Measurements from ENCODE around the gene RBMS3.

RBMS3 gene

GRCh38 chr3:29481249-29481648 is 200.4 kb downstream of the RBMS3 start:
- no peak overlapping the region for H3K27ac Mint-ChIP-seq
- TF ChIP-seq CTCF (IDR thresholded peaks at IDR 0.05; ENCODE audit: unreplicated experiment in 3 of 3), result no peak

GRCh38 chr3:29481969-29482767 is 201.3 kb downstream of the RBMS3 start:
- TF ChIP-seq CTCF (IDR thresholded peaks at IDR 0.05; ENCODE audit: unreplicated experiment in 3 of 3), result no peak
- Mint-ChIP-seq H3K27ac (no peak overlapping the region), H3K4me3 (no peak overlapping the region), H3K27me3 (ENCODE audit: low read depth) (no peaks in the 10 kb centered on the region), H3K36me3 (ENCODE audit: low read depth) (no peaks in the 10 kb centered on the region), H3K9me3 (no peaks in the 10 kb centered on the region), H3K4me1 (no peaks in the 10 kb centered on the region)

More at GRCh38 chr3:29481249-29481648, 200.4 kb downstream of the RBMS3 start:
- Mint-ChIP-seq H3K4me1 (no peaks in the 10 kb centered on the region), H3K36me3 (ENCODE audit: low read depth) (no peaks in the 10 kb centered on the region), H3K4me3 (no peak overlapping the region), H3K27me3 (ENCODE audit: low read depth) (no peaks in the 10 kb centered on the region), H3K9me3 (no peaks in the 10 kb centered on the region)

GRCh38 chr3:29484633-29485032 is 203.8 kb downstream of the RBMS3 start:
- peaks cover 10% of the 10 kb centered on the region for H3K36me3 Mint-ChIP-seq (ENCODE audit: low read depth)
- H3K4me1 Mint-ChIP-seq, result no peaks in the 10 kb centered on the region
- no peak overlapping the region for H3K4me3 Mint-ChIP-seq

GRCh38 chr3:29486096-29486495 is 205.2 kb downstream of the RBMS3 start:
- H3K4me1 Mint-ChIP-seq, result no peaks in the 10 kb centered on the region
- TF ChIP-seq CTCF (IDR thresholded peaks at IDR 0.05; ENCODE audit: unreplicated experiment in 3 of 3), result no peak
- peaks cover 16% of the 10 kb centered on the region for H3K36me3 Mint-ChIP-seq (ENCODE audit: low read depth)
- H3K27ac Mint-ChIP-seq, result peak overlapping the region in 1 of 3 experiments; percentile 78
- no peaks in the 10 kb centered on the region for H3K27me3 Mint-ChIP-seq (ENCODE audit: low read depth)
- no peaks in the 10 kb centered on the region for H3K9me3 Mint-ChIP-seq
- no peak overlapping the region for H3K4me3 Mint-ChIP-seq

More at GRCh38 chr3:29484633-29485032, 203.8 kb downstream of the RBMS3 start:
- no peak for TF ChIP-seq CTCF (IDR thresholded peaks at IDR 0.05; ENCODE audit: unreplicated experiment in 3 of 3)
- Mint-ChIP-seq H3K27ac (no peak overlapping the region), H3K27me3 (ENCODE audit: low read depth) (no peaks in the 10 kb centered on the region), H3K9me3 (no peaks in the 10 kb centered on the region)

GRCh38 chr3:29486917-29487316 is 206.0 kb downstream of the RBMS3 start:
- Mint-ChIP-seq H3K4me1 (no peaks in the 10 kb centered on the region), H3K36me3 (ENCODE audit: low read depth) (peaks cover 16% of the 10 kb centered on the region), H3K27me3 (ENCODE audit: low read depth) (no peaks in the 10 kb centered on the region), H3K4me3 (no peak overlapping the region), H3K27ac (no peak overlapping the region), H3K9me3 (no peaks in the 10 kb centered on the region)
- no peak for TF ChIP-seq CTCF (IDR thresholded peaks at IDR 0.05; ENCODE audit: unreplicated experiment in 3 of 3)

- no peak overlapping the region for H3K27ac Mint-ChIP-seq
- no peaks in the 10 kb centered on the region for H3K9me3 Mint-ChIP-seq
- H3K4me1 Mint-ChIP-seq, result no peaks in the 10 kb centered on the region
- H3K27me3 Mint-ChIP-seq (ENCODE audit: low read depth), result no peaks in the 10 kb centered on the region
- H3K4me3 Mint-ChIP-seq, result no peak overlapping the region
- H3K36me3 Mint-ChIP-seq (ENCODE audit: low read depth), result peaks cover 16% of the 10 kb centered on the region
- no peak for TF ChIP-seq CTCF (IDR thresholded peaks at IDR 0.05; ENCODE audit: unreplicated experiment in 3 of 3)
These were observed 208.1 kb downstream of the RBMS3 start for GRCh38 chr3:29488922-29489321.
